GM23248 (cell line): ENCODE measurements around the gene TPTE. TPM values are rescaled to one million over a fixed set of nuclear protein-coding genes. Genes with fewer than 3 reads are reported as not detected.
"Not testable (repeated sequence)": the region's sequence is repeated elsewhere in the genome, so short reads cannot be mapped to it uniquely, and the experiment has no call there.

Source experiments
- DNase-seq: peaks from one replicate; pipeline ENCODE4 v3.0.0-alpha.2; 2015
- H2AFZ ChIP-seq: fragments of 200-600 bp; sonication (generic); 2 replicates; pipeline ENCODE4 v1.6.1; 2016; ENCODE audit warnings: antibody characterized with exemption
- H3F3A ChIP-seq: fragments of 200-600 bp; sonication (generic); 2 replicates; pipeline ENCODE4 v1.6.1; 2016; ENCODE audit warnings: mild to moderate bottlenecking, antibody characterized with exemption, mixed run types; ENCODE audit not compliant: insufficient read depth
- H3K27ac ChIP-seq: fragments of 200-600 bp; sonication (generic); 2 replicates; pipeline ENCODE4 v1.5.1; 2016; ENCODE audit warnings: mild to moderate bottlenecking
- H3K27me3 ChIP-seq: fragments of 200-600 bp; sonication (generic); replicated peaks from 2 replicates; pipeline ENCODE4 v1.6.1; 2016; ENCODE audit warnings: mild to moderate bottlenecking; ENCODE audit not compliant: insufficient read depth
- H3K36me3 ChIP-seq: fragments of 200-600 bp; sonication (generic); 2 replicates; pipeline ENCODE4 v1.6.1; 2016; ENCODE audit warnings: low read depth, mild to moderate bottlenecking
- H3K4me1 ChIP-seq: fragments of 200-600 bp; sonication (generic); 2 replicates; pipeline ENCODE4 v1.6.1; 2016; ENCODE audit warnings: mild to moderate bottlenecking; ENCODE audit not compliant: insufficient read depth
- H3K4me2 ChIP-seq: fragments of 200-600 bp; sonication (generic); one replicate; pipeline ENCODE4 v1.6.1; 2016; ENCODE audit warnings: mild to moderate bottlenecking; ENCODE audit not compliant: unreplicated experiment
- H3K4me3 ChIP-seq: fragments of 200-600 bp; sonication (generic); 2 replicates; pipeline ENCODE4 v1.5.1; 2016; ENCODE audit warnings: mild to moderate bottlenecking
- H3K79me2 ChIP-seq: fragments of 200-600 bp; sonication (generic); 2 replicates; pipeline ENCODE4 v1.6.1; 2016; ENCODE audit warnings: mild to moderate bottlenecking; ENCODE audit not compliant: insufficient read depth
- H3K9ac ChIP-seq: fragments of 200-600 bp; sonication (generic); 2 replicates; pipeline ENCODE4 v1.6.1; 2016; ENCODE audit warnings: mild to moderate bottlenecking
- H3K9me2 ChIP-seq: fragments of 200-600 bp; sonication (generic); 2 replicates; pipeline ENCODE4 v1.6.1; 2016; ENCODE audit warnings: mixed run types, mild to moderate bottlenecking, moderate library complexity; ENCODE audit not compliant: insufficient read depth
- H3K9me3 ChIP-seq: fragments of 200-600 bp; sonication (generic); one replicate; pipeline ENCODE4 v1.6.1; 2017; ENCODE audit warnings: low read depth
- H4K20me1 ChIP-seq: fragments of 200-600 bp; sonication (generic); 2 replicates; pipeline ENCODE4 v1.6.0; 2016; ENCODE audit not compliant: insufficient read depth
- EZH2 ChIP-seq: fragments of 200-600 bp; sonication (generic); IDR thresholded peaks from 2 replicates; pipeline ENCODE4 v1.6.1; 2018; ENCODE audit warnings: antibody characterized with exemption, mild to moderate bottlenecking; ENCODE audit not compliant: insufficient read depth, poor library complexity, severe bottlenecking
- EZH2phosphoT487 ChIP-seq: fragments of 200-600 bp; sonication (generic); IDR thresholded peaks from 2 replicates; pipeline ENCODE4 v1.6.1; 2018; ENCODE audit warnings: antibody characterized with exemption, moderate library complexity, mild to moderate bottlenecking, low read depth; ENCODE audit not compliant: insufficient read depth
- WGBS, 2 experiments: methylation state at CpG; one replicate each; pipeline ENCODE4 v1.1.6; 2015 to 2017; ENCODE audit warnings: low lambda C conversion rate in 2 of 2, low coverage in 1 of 2; ENCODE audit errors: missing lambda C conversion rate in 2 of 2; 5-methylcytosine and 5-hydroxymethylcytosine counted together
- in situ Hi-C: fragments of 300-500 bp; cut with MboI; formaldehyde crosslinking; loops from 2 replicates; pipeline ENCODE4 v1.15.0; 2020
- polyA plus RNA-seq: library from polyadenylated mRNA; unstranded; fragments of >200 nt; fragmentation: Nextera tagmentation; extraction: Ambion mirVana; gene quantifications from 2 replicates; pipeline ENCODE4 v1.2.1, GENCODE V29; 2016
- total RNA-seq: library from RNA; depleted of rRNA; stranded (reverse); fragments of >200 nt; shearing (Covaris generic); gene quantifications from 2 replicates; pipeline ENCODE4 v1.2.3, GENCODE V29; 2014

TPTE gene
- total and polyA plus RNA-seq, 2 experiments from 2014 or later, result not detected

DNA sequence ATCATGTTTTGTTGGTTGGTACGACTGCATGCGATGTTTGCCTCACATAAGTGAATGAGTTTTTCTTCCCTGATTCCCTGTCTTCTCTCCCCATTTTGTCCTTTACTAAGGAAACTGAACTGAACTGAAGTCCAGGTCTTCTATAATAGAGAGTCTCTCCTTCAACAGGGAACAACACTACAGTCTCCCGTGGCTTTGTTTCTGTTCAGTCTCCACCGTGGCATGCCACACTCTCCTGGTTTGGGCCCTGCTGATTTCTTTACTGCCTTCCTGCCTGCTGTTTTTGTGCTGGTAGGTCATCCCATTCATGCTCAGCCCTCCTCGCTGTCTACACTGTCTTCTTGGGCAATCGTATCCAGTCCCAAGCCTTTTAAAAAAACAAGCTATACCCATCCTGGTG, 92.9 kb downstream of the TPTE start:
- H4K20me1 ChIP-seq, H3F3A ChIP-seq, H3K9me2 ChIP-seq, DNase-seq, H3K36me3 ChIP-seq, H3K4me1 ChIP-seq, H3K79me2 ChIP-seq, H3K4me3 ChIP-seq, H3K27ac ChIP-seq, H3K4me2 ChIP-seq, in situ Hi-C loops, H3K9ac ChIP-seq, H3K27me3 ChIP-seq, H2AFZ ChIP-seq: not testable (repeated sequence)
- H3K9me3 ChIP-seq, result peaks cover 14% of the 10 kb centered on the region
- 43 to 44% methylated on average over 6 of the region's 6 CpGs for WGBS, 2 experiments

DNA sequence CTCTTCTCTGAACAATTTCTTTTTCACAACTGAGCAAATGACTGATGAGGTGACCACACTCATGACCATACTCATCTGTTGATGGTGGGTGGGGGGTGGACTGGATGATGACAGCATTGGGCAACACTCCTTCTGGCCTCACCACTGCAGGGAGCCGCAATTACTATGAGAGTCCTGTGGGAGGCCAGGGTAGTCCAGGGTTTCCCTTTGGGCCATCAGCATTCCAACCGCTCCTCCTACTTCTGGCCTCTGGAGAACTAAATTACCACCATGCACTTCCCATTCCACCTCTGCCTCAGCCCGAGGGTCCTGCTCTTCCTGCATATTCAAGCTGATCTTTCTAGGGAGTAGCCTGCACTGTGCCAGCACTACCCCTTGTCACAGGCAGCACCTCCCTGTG, 94.7 kb downstream of the TPTE start:
- H3K36me3 ChIP-seq, DNase-seq, H3K27ac ChIP-seq, H3K4me1 ChIP-seq, H3K4me2 ChIP-seq, H3K9ac ChIP-seq, H3K79me2 ChIP-seq, in situ Hi-C loops, H3K4me3 ChIP-seq, H4K20me1 ChIP-seq, H3K9me2 ChIP-seq, H2AFZ ChIP-seq, H3F3A ChIP-seq, H3K27me3 ChIP-seq: not testable (repeated sequence)
- WGBS, 2 experiments, result 30 to 31% methylated on average over 3 of the region's 3 CpGs
- peaks cover 11% of the 10 kb centered on the region for H3K9me3 ChIP-seq

DNA sequence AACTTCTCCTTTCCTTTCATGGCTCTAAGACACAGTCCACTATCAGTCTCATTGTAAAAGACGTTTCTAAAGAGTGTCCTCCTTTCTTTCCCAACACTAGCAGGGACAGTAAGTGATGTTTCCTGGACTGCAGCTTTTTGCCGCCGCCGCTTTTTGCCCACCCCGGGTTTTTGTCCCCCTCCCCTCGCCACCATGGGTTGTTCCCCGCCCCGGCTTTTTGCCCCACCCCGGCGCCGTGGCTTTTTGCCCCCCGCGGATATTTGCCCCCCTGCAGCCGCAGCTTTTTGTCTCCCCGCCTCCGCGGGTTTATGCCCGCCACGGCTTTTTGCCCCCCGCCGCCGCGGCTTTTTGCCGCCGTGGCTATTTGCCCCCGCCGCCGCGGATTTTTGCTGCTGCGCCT, 95.2 kb downstream of the TPTE start:
- H3K4me3 ChIP-seq, result no peak overlapping the region
- no peaks in the 10 kb centered on the region for H3K27me3 ChIP-seq
- H3K4me1 ChIP-seq, result no peaks in the 10 kb centered on the region
- no peak overlapping the region for H3K4me2 ChIP-seq
- no peaks in the 10 kb centered on the region for H4K20me1 ChIP-seq
- no peak overlapping the region for H3K27ac ChIP-seq
- no peaks in the 10 kb centered on the region for H3K9me2 ChIP-seq
- in situ Hi-C loops, result no loop called here
- DNase-seq, result no peak
- H3F3A ChIP-seq, result no peaks in the 10 kb centered on the region
- H3K36me3 ChIP-seq, result no peaks in the 10 kb centered on the region
- WGBS, 2 experiments, result 48 to 52% methylated on average over 28 to 30 of the region's 30 CpGs
- no peaks in the 10 kb centered on the region for H3K79me2 ChIP-seq
- no peak overlapping the region for H3K9ac ChIP-seq
- TF ChIP-seq EZH2phosphoT487 (no peak), EZH2 (no peak)
- peaks cover 11% of the 10 kb centered on the region for H3K9me3 ChIP-seq
- no peak overlapping the region for H2AFZ ChIP-seq

DNA sequence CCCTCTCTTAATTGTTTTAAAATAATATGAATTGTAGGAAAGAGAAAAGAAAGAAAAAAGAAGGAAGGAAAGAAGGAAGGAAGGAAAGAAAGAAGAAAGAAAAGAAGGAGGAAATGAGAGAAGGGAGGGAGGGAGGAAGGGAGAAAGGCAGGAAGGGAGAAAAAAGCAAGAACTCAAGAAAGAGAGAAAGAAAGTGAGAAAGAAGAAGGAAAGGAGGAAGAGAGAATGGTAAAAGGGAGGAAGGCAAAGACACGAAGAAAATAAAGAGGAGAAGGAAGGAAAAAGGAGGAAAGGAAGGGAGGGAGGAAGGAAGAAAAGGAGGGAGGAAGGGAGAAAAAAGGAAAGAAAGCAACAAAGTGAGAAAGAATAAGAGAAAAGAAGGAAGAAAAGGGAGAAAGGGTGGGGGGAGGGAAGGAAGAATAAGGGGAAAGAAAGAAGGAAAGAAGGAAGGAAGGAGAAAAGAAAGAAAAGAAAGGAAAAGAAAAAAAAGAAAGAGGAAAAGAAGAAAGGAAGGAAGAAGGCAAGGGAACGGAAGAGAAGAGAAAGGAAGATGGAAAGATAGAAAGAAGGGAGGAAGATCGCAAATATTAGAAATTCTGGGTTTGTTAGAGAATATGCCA, 95.9 kb downstream of the TPTE start:
- H3K27me3 ChIP-seq, H3K4me1 ChIP-seq, H3K9ac ChIP-seq, H3K27ac ChIP-seq, H3K4me3 ChIP-seq, H3K36me3 ChIP-seq, H3K4me2 ChIP-seq, H2AFZ ChIP-seq, H3F3A ChIP-seq, DNase-seq, H4K20me1 ChIP-seq, in situ Hi-C loops, H3K79me2 ChIP-seq, H3K9me2 ChIP-seq: not testable (repeated sequence)
- 23 to 45% methylated on average over 3 of the region's 3 CpGs for WGBS, 2 experiments
- H3K9me3 ChIP-seq, result peaks cover 10% of the 10 kb centered on the region

DNA sequence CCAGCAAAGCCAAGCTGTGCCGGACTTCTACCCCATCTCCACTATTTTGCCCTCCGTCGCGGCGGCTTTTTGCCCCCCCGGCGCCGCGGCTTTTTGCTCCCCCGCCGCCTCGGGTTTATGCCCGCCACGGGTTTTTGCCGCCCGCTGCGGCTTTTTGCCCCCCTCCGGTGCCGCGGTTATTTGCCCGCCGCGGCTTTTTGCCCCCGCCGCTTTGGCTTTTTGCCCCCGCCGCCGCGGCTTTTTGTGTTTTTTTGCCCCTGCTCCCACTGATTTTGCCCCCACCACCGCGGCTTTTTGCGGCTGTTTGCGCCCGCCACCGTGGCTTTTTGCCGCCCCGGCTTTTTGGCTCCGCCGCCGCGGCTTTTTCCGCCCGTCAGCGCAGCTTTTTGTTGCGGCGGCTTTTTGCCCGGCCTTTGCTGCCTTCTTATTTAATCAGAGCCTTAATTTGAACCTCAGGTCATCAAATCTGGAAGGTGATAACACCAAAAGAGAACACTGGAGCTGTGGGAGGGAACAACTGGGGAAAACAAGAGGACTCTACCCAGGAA, 106.0 kb downstream of the TPTE start:
- H3K9me3 ChIP-seq, result no peaks in the 10 kb centered on the region
- no peak overlapping the region for H3K9ac ChIP-seq
- WGBS, 2 experiments, result 42 to 45% methylated on average over 47 of the region's 47 CpGs
- no peaks in the 10 kb centered on the region for H4K20me1 ChIP-seq
- no peaks in the 10 kb centered on the region for H3K79me2 ChIP-seq
- H3K9me2 ChIP-seq, result no peaks in the 10 kb centered on the region
- no peaks in the 10 kb centered on the region for H3K36me3 ChIP-seq
- H2AFZ ChIP-seq, result no peak overlapping the region
- TF ChIP-seq EZH2, result no peak
- no peak for TF ChIP-seq EZH2phosphoT487
- DNase-seq, result no peak
- H3K4me3 ChIP-seq, result no peak overlapping the region
- H3K27me3 ChIP-seq, result no peaks in the 10 kb centered on the region
- in situ Hi-C loops, result no loop called here
- H3F3A ChIP-seq, result no peaks in the 10 kb centered on the region
- H3K27ac ChIP-seq, result no peak overlapping the region
- H3K4me2 ChIP-seq, result no peak overlapping the region
- no peaks in the 10 kb centered on the region for H3K4me1 ChIP-seq

DNA sequence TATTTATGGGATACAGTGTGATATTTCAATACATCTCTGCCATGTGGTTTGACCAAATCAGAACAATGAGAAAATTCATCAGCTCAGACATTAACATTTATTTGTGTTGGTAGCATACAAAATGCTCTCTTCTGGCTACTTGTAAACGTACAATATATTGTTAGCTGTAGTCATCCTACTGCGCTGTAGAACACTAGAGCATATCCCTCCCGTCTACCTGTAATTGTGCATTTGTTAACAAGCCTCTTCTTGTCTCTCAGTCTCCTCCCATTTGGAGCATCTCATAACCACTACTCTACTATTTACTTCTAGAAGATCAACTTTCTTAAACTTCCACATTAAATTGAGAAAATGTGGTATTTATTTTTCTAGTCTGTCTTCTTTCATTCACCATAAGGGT, 107.9 kb downstream of the TPTE start:
- H4K20me1 ChIP-seq, in situ Hi-C loops, H3K27me3 ChIP-seq, H3K4me2 ChIP-seq, H3K9ac ChIP-seq, H3K79me2 ChIP-seq, H2AFZ ChIP-seq, DNase-seq, H3K9me2 ChIP-seq, H3K4me3 ChIP-seq, H3K9me3 ChIP-seq, H3K36me3 ChIP-seq, H3K27ac ChIP-seq, H3F3A ChIP-seq, H3K4me1 ChIP-seq: not testable (repeated sequence)
- 20% methylated on average over 3 of the region's 3 CpGs for WGBS, 2 experiments

DNA sequence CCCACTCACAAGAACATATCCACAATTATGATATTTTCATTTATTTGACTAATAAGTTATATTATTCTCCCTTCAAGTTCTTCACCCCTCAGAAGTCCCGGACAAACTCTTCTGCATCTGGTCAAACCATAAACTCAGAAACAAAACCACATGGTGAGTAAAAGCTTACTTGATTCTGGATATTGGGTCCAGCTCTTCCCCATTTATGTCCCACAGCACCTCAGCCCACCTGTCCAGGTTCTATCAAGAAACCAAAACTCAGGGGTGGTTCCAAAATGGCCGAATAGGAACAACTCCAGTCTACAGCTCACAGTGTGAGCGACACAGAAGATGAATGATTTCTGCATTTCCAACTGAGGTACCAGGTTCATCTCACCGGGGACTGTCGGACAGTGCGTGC, 109.4 kb downstream of the TPTE start:
- H3K27ac ChIP-seq, H3K27me3 ChIP-seq, H3K9me2 ChIP-seq, H3K9me3 ChIP-seq, H3K36me3 ChIP-seq, H3K9ac ChIP-seq, DNase-seq, H3K4me2 ChIP-seq, H2AFZ ChIP-seq, H3K79me2 ChIP-seq, in situ Hi-C loops, H3K4me1 ChIP-seq, H3K4me3 ChIP-seq, H4K20me1 ChIP-seq, H3F3A ChIP-seq: not testable (repeated sequence)
- WGBS, 2 experiments, result 30% methylated on average over 6 of the region's 6 CpGs
